SK-N-SH (cell line): ENCODE measurements around the gene F5. TPM values are rescaled to one million over a fixed set of nuclear protein-coding genes. Genes with fewer than 3 reads are reported as not detected.

Source experiments
- CTCF ChIA-PET: fragments of 300-600, 350-600 bp; formaldehyde crosslinking; extraction: SDS; loops from one replicate; lab custom pipeline; 2021; lab: Yijun Ruan, JAX
- POLR2A ChIA-PET: fragments of 350-600 bp; sonication (Branson Sonifier 250); formaldehyde crosslinking; extraction: SDS; loops from one replicate; lab custom pipeline; 2020; ENCODE audit warnings: antibody characterized with exemption, inconsistent platforms; lab: Yijun Ruan, JAX
- DNase-seq: peaks from one replicate; pipeline ENCODE4 v3.0.0; 2012
- H2AFZ ChIP-seq: fragments of 200-600 bp; sonication (generic); 2 replicates; pipeline ENCODE4 v1.8.1; 2016; ENCODE audit warnings: antibody characterized with exemption, mild to moderate bottlenecking, low read depth
- H3F3A ChIP-seq: fragments of 200-600 bp; sonication (generic); replicated peaks from 2 replicates; pipeline ENCODE3; 2016; ENCODE audit warnings: antibody characterized with exemption, mild to moderate bottlenecking; ENCODE audit not compliant: insufficient read depth
- H3K27ac ChIP-seq, 2 experiments: fragments of 200-500 bp in 1 of 2; fragments of 200-600 bp in 1 of 2; sonication (Bioruptor generic) in 1 of 2; sonication (generic), shearing (Covaris generic) in 1 of 2; 2 replicates each; pipeline versions ENCODE4 v1.5.1 to v1.6.1; 2014 to 2016; ENCODE audit warnings: low read depth in 2 of 2, inconsistent platforms in 1 of 2, low read length in 1 of 2, mild to moderate bottlenecking in 1 of 2, mixed read lengths in 1 of 2
- H3K27me3 ChIP-seq: fragments of 200-600 bp; sonication (generic), shearing (Covaris generic); 2 replicates; pipeline ENCODE4 v1.6.1; 2016; ENCODE audit warnings: mixed run types; ENCODE audit not compliant: insufficient read depth
- H3K36me3 ChIP-seq, 2 experiments: fragments of 200-500 bp in 1 of 2; fragments of 200-600 bp in 1 of 2; sonication (Bioruptor generic) in 1 of 2; sonication (generic) in 1 of 2; replicated peaks in 1 of 2; 2 replicates each; pipeline versions ENCODE3 to v1.5.1; 2014 to 2016; ENCODE audit warnings: low read length in 1 of 2, mild to moderate bottlenecking in 1 of 2; ENCODE audit not compliant: insufficient read depth in 2 of 2, control insufficient read depth in 1 of 2
- H3K4me1 ChIP-seq, 2 experiments: fragments of 200-500 bp in 1 of 2; fragments of 200-600 bp in 1 of 2; sonication (Bioruptor generic) in 1 of 2; sonication (generic), shearing (Covaris generic) in 1 of 2; 2 replicates each; pipeline versions ENCODE4 v1.5.1 to v1.6.1; 2014 to 2016; ENCODE audit warnings: low read depth in 1 of 2, low read length in 1 of 2, mixed run types in 1 of 2; ENCODE audit not compliant: insufficient read depth in 2 of 2, control insufficient read depth in 1 of 2
- H3K4me2 ChIP-seq: fragments of 200-600 bp; sonication (generic), shearing (Covaris generic); 2 replicates; pipeline ENCODE4 v1.6.1; 2017; ENCODE audit warnings: mixed run types
- H3K4me3 ChIP-seq, 2 experiments: fragments of 200-500 bp in 1 of 2; fragments of 200-600 bp in 1 of 2; sonication (Bioruptor generic) in 1 of 2; sonication (generic), shearing (Covaris generic) in 1 of 2; 2 replicates each; pipeline versions ENCODE4 v1.5.1 to v1.8.1; 2014 to 2016; ENCODE audit warnings: low read depth in 2 of 2, inconsistent platforms in 1 of 2, low read length in 1 of 2, mild to moderate bottlenecking in 1 of 2, mixed read lengths in 1 of 2, moderate library complexity in 1 of 2
- H3K79me2 ChIP-seq: fragments of 200-600 bp; sonication (generic); 2 replicates; pipeline ENCODE4 v1.8.1; 2017; ENCODE audit warnings: mild to moderate bottlenecking; ENCODE audit not compliant: insufficient read depth
- H3K9ac ChIP-seq: fragments of 200-600 bp; sonication (generic); 2 replicates; pipeline ENCODE4 v1.6.1; 2017; ENCODE audit warnings: mixed run types
- H3K9me2 ChIP-seq: fragments of 200-600 bp; sonication (generic); 2 replicates; pipeline ENCODE4 v1.6.1; 2017; ENCODE audit warnings: mixed run types
- H3K9me3 ChIP-seq: fragments of 200-600 bp; sonication (generic); 2 replicates; pipeline ENCODE4 v1.6.1; 2017; ENCODE audit warnings: mixed run types, mild to moderate bottlenecking, moderate library complexity
- H4K20me1 ChIP-seq: fragments of 200-600 bp; sonication (generic); 2 replicates; pipeline ENCODE4 v1.6.1; 2017; ENCODE audit warnings: mild to moderate bottlenecking, mixed run types; ENCODE audit not compliant: insufficient read depth
- CTCF ChIP-seq: fragments of 200-600 bp; sonication (generic); IDR thresholded peaks from 2 replicates; pipeline ENCODE4 v1.6.1; 2017; ENCODE audit warnings: antibody characterized with exemption, mild to moderate bottlenecking, moderate library complexity
- ELF1 ChIP-seq: IDR thresholded peaks from 2 replicates; pipeline ENCODE4 v1.4.0; 2012
- EP300 ChIP-seq, 2 experiments: IDR thresholded peaks; 2 replicates each; pipeline versions ENCODE4 v1.4.0 to v1.6.1; 2012; ENCODE audit warnings: borderline replicate concordance in 1 of 2, low read depth in 1 of 2, low read length in 1 of 2
- EZH2phosphoT487 ChIP-seq: fragments of 200-600 bp; sonication (generic); IDR thresholded peaks from 2 replicates; pipeline ENCODE4 v1.6.1; 2017; ENCODE audit warnings: low read depth, mixed run types, mild to moderate bottlenecking, antibody characterized with exemption, moderate library complexity, borderline replicate concordance
- FOSL2 ChIP-seq: IDR thresholded peaks from 2 replicates; pipeline ENCODE4 v1.4.0; 2012; ENCODE audit warnings: low read depth, mild to moderate bottlenecking, moderate library complexity, borderline replicate concordance
- FOXM1 ChIP-seq: IDR thresholded peaks from 2 replicates; pipeline ENCODE4 v1.4.0; 2012; ENCODE audit warnings: low read depth, mild to moderate bottlenecking
- GATA2 ChIP-seq: sonication (generic); formaldehyde crosslinking; IDR thresholded peaks from 2 replicates; pipeline ENCODE4 v1.5.0; 2020; ENCODE audit warnings: mild to moderate bottlenecking, missing genetic modification reagents
- IRF3 ChIP-seq: fragments of 150-350 bp; IDR thresholded peaks from 2 replicates; pipeline ENCODE4 v1.6.1; 2016; ENCODE audit warnings: mild to moderate bottlenecking, low read depth, low read length
- MXI1 ChIP-seq: IDR thresholded peaks from 2 replicates; pipeline ENCODE4 v1.6.1; 2012; ENCODE audit warnings: mild to moderate bottlenecking, low read depth, low read length, improper control_type of control experiment
- NRF1 ChIP-seq: IDR thresholded peaks from 2 replicates; pipeline ENCODE4 v1.6.1; 2012; ENCODE audit warnings: low read depth, mild to moderate bottlenecking, low read length
- RAD21 ChIP-seq: IDR thresholded peaks from 2 replicates; pipeline ENCODE4 v1.6.1; 2012; ENCODE audit warnings: mild to moderate bottlenecking, low read length
- RXRA ChIP-seq: IDR thresholded peaks from 2 replicates; pipeline ENCODE4 v1.4.0; 2012; ENCODE audit warnings: low read depth, mild to moderate bottlenecking, borderline replicate concordance
- TAF1 ChIP-seq: IDR thresholded peaks from 2 replicates; pipeline ENCODE4 v1.6.1; 2012; ENCODE audit warnings: low read depth, mild to moderate bottlenecking, low read length, moderate library complexity, borderline replicate concordance
- TCF12 ChIP-seq: IDR thresholded peaks from 2 replicates; pipeline ENCODE4 v1.4.0; 2012
- TEAD4 ChIP-seq: IDR thresholded peaks from 2 replicates; pipeline ENCODE4 v1.4.0; 2012; ENCODE audit warnings: mild to moderate bottlenecking, borderline replicate concordance; ENCODE audit not compliant: insufficient read depth
- YY1 ChIP-seq: IDR thresholded peaks from 2 replicates; pipeline ENCODE4 v1.4.0; 2012; ENCODE audit warnings: low read depth, mild to moderate bottlenecking
- WGBS: methylation state at CpG from one replicate; pipeline ENCODE4 v1.1.6; 2017; ENCODE audit warnings: low lambda C conversion rate; 5-methylcytosine and 5-hydroxymethylcytosine counted together
- polyA plus RNA-seq, 3 experiments: library from polyadenylated mRNA; depleted of rRNA; stranded (reverse); fragments of >200 nt; gene quantifications; 2 replicates each; pipeline ENCODE4 v1.2.3, GENCODE V29; 2012
- TF ChIP-seq, protein P1 (sequence below): fragments of 150-350 bp; IDR thresholded peaks from 2 replicates; pipeline ENCODE4 v1.6.1; 2017; ENCODE audit warnings: antibody characterized with exemption, low read length, low read depth, borderline replicate concordance
- TF ChIP-seq, protein P2 (sequence below): IDR thresholded peaks from 2 replicates; pipeline ENCODE4 v1.4.0; 2012; ENCODE audit warnings: low read depth
- TF ChIP-seq, protein P3 (sequence below): IDR thresholded peaks from 2 replicates; pipeline ENCODE4 v1.4.0; 2012; ENCODE audit warnings: low read depth, borderline replicate concordance

Gene F5
- polyA plus RNA-seq, 1 of the 3 experiments (the other 2 are of a cell fraction) = under 0.01 TPM

GRCh38 chr1:169631249-169631648 is 45.0 kb upstream of the F5 start:
- Histone ChIP-seq H4K20me1 (no peaks in the 10 kb centered on the region), H3F3A (no peaks in the 10 kb centered on the region), H3K27ac (no peak overlapping the region), H3K9me3 (peaks cover 10% of the 10 kb centered on the region), H3K36me3 (no peaks in the 10 kb centered on the region), H3K4me1 (no peaks in the 10 kb centered on the region), H3K4me2 (no peak overlapping the region), H3K4me3 (no peak overlapping the region), H2AFZ (no peak overlapping the region), H3K27me3 (peaks cover 16% of the 10 kb centered on the region), H3K9ac (no peak overlapping the region), H3K79me2 (no peaks in the 10 kb centered on the region), H3K9me2 (no peaks in the 10 kb centered on the region)
- WGBS = 5% methylated on average over 2 of the region's 3 CpGs
- ChIA-PET POLR2A (no interaction called here), CTCF (no interaction called here)
- no peak for DNase-seq
- no peak for TF ChIP-seq IRF3
- TF ChIP-seq, protein P1, sequence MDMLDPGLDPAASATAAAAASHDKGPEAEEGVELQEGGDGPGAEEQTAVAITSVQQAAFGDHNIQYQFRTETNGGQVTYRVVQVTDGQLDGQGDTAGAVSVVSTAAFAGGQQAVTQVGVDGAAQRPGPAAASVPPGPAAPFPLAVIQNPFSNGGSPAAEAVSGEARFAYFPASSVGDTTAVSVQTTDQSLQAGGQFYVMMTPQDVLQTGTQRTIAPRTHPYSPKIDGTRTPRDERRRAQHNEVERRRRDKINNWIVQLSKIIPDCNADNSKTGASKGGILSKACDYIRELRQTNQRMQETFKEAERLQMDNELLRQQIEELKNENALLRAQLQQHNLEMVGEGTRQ = no peak
- no peak for TF ChIP-seq MXI1
- no peak for TF ChIP-seq TCF12
- no peak for TF ChIP-seq FOSL2
- TF ChIP-seq ELF1 = no peak
- TF ChIP-seq CTCF = no peak
- TF ChIP-seq TAF1 = no peak
- TF ChIP-seq, protein P2, sequence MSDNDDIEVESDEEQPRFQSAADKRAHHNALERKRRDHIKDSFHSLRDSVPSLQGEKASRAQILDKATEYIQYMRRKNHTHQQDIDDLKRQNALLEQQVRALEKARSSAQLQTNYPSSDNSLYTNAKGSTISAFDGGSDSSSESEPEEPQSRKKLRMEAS = no peak
- TF ChIP-seq EZH2phosphoT487 = no peak
- TF ChIP-seq RXRA = no peak
- TF ChIP-seq GATA2 (CRISPR knock-in tag) = no peak
- TF ChIP-seq, protein P3, sequence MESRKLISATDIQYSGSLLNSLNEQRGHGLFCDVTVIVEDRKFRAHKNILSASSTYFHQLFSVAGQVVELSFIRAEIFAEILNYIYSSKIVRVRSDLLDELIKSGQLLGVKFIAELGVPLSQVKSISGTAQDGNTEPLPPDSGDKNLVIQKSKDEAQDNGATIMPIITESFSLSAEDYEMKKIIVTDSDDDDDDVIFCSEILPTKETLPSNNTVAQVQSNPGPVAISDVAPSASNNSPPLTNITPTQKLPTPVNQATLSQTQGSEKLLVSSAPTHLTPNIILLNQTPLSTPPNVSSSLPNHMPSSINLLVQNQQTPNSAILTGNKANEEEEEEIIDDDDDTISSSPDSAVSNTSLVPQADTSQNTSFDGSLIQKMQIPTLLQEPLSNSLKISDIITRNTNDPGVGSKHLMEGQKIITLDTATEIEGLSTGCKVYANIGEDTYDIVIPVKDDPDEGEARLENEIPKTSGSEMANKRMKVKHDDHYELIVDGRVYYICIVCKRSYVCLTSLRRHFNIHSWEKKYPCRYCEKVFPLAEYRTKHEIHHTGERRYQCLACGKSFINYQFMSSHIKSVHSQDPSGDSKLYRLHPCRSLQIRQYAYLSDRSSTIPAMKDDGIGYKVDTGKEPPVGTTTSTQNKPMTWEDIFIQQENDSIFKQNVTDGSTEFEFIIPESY = no peak
- TF ChIP-seq FOXM1 = no peak
- TF ChIP-seq RAD21 = no peak
- no peak for TF ChIP-seq YY1
- no peak for TF ChIP-seq NRF1
- no peak for TF ChIP-seq TEAD4
- no peak for TF ChIP-seq EP300 (IDR thresholded peaks at IDR 0.05; ENCODE audit: borderline replicate concordance in 1 of 2, low read depth in 1 of 2, low read length in 1 of 2)
